ENCODE results near the gene FAHD2A. TPM values are rescaled to one million over a fixed set of nuclear protein-coding genes. Genes with fewer than 3 reads are reported as not detected.
A peak's percentile ranks its signal among the peaks of the same experiment; 100 is the strongest.

Gene FAHD2A
- total and polyA plus RNA-seq, 12 donors: 24.1 to 45.1 (median 39.8) TPM

GRCh38 chr2:95389245-95390119, 13.0 kb upstream of the FAHD2A start:
- intact Hi-C loops (cut with DNase I): no loop called here
- WGBS, 2 donors: 57 to 62% methylated on average over 46 of the region's 46 CpGs

GRCh38 chr2:95390272-95390880, 12.1 kb upstream of the FAHD2A start:
- H3K36me3 ChIP-seq: no peaks in the 10 kb centered on the region
- H3K4me3 ChIP-seq: no peak overlapping the region
- no peak overlapping the region for H3K27ac ChIP-seq
- TF ChIP-seq, protein P1, sequence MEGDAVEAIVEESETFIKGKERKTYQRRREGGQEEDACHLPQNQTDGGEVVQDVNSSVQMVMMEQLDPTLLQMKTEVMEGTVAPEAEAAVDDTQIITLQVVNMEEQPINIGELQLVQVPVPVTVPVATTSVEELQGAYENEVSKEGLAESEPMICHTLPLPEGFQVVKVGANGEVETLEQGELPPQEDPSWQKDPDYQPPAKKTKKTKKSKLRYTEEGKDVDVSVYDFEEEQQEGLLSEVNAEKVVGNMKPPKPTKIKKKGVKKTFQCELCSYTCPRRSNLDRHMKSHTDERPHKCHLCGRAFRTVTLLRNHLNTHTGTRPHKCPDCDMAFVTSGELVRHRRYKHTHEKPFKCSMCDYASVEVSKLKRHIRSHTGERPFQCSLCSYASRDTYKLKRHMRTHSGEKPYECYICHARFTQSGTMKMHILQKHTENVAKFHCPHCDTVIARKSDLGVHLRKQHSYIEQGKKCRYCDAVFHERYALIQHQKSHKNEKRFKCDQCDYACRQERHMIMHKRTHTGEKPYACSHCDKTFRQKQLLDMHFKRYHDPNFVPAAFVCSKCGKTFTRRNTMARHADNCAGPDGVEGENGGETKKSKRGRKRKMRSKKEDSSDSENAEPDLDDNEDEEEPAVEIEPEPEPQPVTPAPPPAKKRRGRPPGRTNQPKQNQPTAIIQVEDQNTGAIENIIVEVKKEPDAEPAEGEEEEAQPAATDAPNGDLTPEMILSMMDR (IDR thresholded peaks at IDR 0.05): no peak
- ATAC-seq (no peak), DNase-seq (no peak)
- intact Hi-C loops (cut with DNase I): no loop called here
- no peaks in the 10 kb centered on the region for H3K9me3 ChIP-seq
- peaks cover 0 to 20% (median 5%) of the 10 kb centered on the region in 9 donors for H3K4me1 ChIP-seq
- 87 to 92% methylated on average over 4 of the region's 4 CpGs for WGBS, 2 donors
- H3K27me3 ChIP-seq: peaks cover 0 to 17% (median 0%) of the 10 kb centered on the region in 7 donors

More at GRCh38 chr2:95389245-95390119, 13.0 kb upstream of the FAHD2A start:
- H3K36me3 ChIP-seq: no peaks in the 10 kb centered on the region
- no peaks in the 10 kb centered on the region for H3K9me3 ChIP-seq
- peak overlapping the region in 4 of 10 donors; percentile 15 to 25 (median 24) for H3K4me3 ChIP-seq
- peaks cover 0 to 17% (median 0%) of the 10 kb centered on the region in 7 donors for H3K27me3 ChIP-seq
- TF ChIP-seq, protein P1 (IDR thresholded peaks at IDR 0.05): peak; percentile 65 to 95 (median 86)
- peaks cover 0 to 29% (median 6%) of the 10 kb centered on the region in 9 donors for H3K4me1 ChIP-seq
- DNase-seq: peak; percentile 39 to 68
- ATAC-seq: peak; percentile 64 to 81 (median 75)
- H3K27ac ChIP-seq: no peak overlapping the region

- Histone ChIP-seq H3K27ac (no peak overlapping the region), H3K27me3 (peaks cover 0 to 17% (median 0%) of the 10 kb centered on the region in 7 donors), H3K4me3 (no peak overlapping the region), H3K9me3 (no peaks in the 10 kb centered on the region), H3K36me3 (no peaks in the 10 kb centered on the region), H3K4me1 (peaks cover 0 to 16% (median 5%) of the 10 kb centered on the region in 9 donors)
- intact Hi-C loops (cut with DNase I): no loop called here
- TF ChIP-seq, protein P1 (IDR thresholded peaks at IDR 0.05): no peak
- no peak for DNase-seq
- ATAC-seq: no peak
- WGBS, 2 donors: 83 to 84% methylated on average over 11 of the region's 11 CpGs
Observed at GRCh38 chr2:95390881-95391321, 11.6 kb upstream of the FAHD2A start.

GRCh38 chr2:95391641-95392310, 10.7 kb upstream of the FAHD2A start:
- no peaks in the 10 kb centered on the region for H3K36me3 ChIP-seq
- peak in 2 of 8 donors; percentile 28 to 30 for ATAC-seq
- 52 to 53% methylated on average over 8 of the region's 8 CpGs for WGBS, 2 donors
- peaks cover 0 to 16% (median 5%) of the 10 kb centered on the region in 9 donors for H3K4me1 ChIP-seq
- H3K9me3 ChIP-seq: no peaks in the 10 kb centered on the region
- intact Hi-C loops (cut with DNase I): no loop called here
- H3K27ac ChIP-seq: no peak overlapping the region
- DNase-seq: no peak
- H3K4me3 ChIP-seq: no peak overlapping the region
- peaks cover 0 to 17% (median 0%) of the 10 kb centered on the region in 7 donors for H3K27me3 ChIP-seq
- TF ChIP-seq, protein P1 (IDR thresholded peaks at IDR 0.05): no peak
